BE2C (cell line): ENCODE measurements around the gene SLC26A8.

Experiments used
- DNase-seq: peaks from one replicate; pipeline ENCODE4 v3.0.0-alpha.2; 2020
- H3K27me3 ChIP-seq: fragments of 250-450 bp; sonication (Bioruptor Pico); 2 replicates; pipeline ENCODE4 v1.5.1; 2020; ENCODE audit warnings: mild to moderate bottlenecking
- H3K36me3 ChIP-seq: fragments of 250-450 bp; sonication (Bioruptor Pico); 2 replicates; pipeline ENCODE4 v1.5.1; 2020; ENCODE audit warnings: mild to moderate bottlenecking
- H3K4me1 ChIP-seq: fragments of 250-450 bp; sonication (Bioruptor Pico); 2 replicates; pipeline ENCODE4 v1.5.1; 2020
- H3K4me3 ChIP-seq: 2 replicates; pipeline ENCODE4 v1.5.1; 2011; ENCODE audit warnings: low read depth, low read length
- H3K9me3 ChIP-seq: fragments of 250-450 bp; sonication (Bioruptor Pico); 2 replicates; pipeline ENCODE4 v1.5.1; 2020
- TF ChIP-seq, protein P1 (sequence below): IDR thresholded peaks from 2 replicates; pipeline ENCODE4 v1.5.1; 2012; ENCODE audit warnings: mild to moderate bottlenecking, low read depth, low read length

Gene SLC26A8

DNA sequence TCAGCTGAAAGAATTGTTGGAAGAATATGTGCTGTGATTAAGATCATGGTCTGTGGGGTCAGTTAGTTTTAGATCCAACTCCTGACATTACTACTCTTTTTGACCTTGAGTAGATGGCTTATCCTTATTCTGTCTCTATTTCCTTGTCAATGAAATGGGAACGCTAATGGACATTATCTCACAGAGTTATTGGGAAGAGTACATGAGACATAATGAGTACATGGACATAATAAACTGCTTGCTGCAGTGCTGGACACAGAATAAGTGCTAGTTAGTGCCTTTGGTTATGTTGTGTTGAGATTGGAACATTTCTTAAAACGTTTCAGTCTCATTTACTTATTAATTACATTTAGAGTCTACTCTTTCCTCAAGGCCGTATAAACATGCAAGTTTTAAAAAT, 45.8 kb upstream of the SLC26A8 start:
- TF ChIP-seq, protein P1, sequence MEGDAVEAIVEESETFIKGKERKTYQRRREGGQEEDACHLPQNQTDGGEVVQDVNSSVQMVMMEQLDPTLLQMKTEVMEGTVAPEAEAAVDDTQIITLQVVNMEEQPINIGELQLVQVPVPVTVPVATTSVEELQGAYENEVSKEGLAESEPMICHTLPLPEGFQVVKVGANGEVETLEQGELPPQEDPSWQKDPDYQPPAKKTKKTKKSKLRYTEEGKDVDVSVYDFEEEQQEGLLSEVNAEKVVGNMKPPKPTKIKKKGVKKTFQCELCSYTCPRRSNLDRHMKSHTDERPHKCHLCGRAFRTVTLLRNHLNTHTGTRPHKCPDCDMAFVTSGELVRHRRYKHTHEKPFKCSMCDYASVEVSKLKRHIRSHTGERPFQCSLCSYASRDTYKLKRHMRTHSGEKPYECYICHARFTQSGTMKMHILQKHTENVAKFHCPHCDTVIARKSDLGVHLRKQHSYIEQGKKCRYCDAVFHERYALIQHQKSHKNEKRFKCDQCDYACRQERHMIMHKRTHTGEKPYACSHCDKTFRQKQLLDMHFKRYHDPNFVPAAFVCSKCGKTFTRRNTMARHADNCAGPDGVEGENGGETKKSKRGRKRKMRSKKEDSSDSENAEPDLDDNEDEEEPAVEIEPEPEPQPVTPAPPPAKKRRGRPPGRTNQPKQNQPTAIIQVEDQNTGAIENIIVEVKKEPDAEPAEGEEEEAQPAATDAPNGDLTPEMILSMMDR = no peak
- no peaks in the 10 kb centered on the region for H3K9me3 ChIP-seq
- no peak for DNase-seq
- H3K4me1 ChIP-seq = peaks cover 16% of the 10 kb centered on the region
- no peaks in the 10 kb centered on the region for H3K36me3 ChIP-seq
- no peak overlapping the region for H3K4me3 ChIP-seq
- no peaks in the 10 kb centered on the region for H3K27me3 ChIP-seq

DNA sequence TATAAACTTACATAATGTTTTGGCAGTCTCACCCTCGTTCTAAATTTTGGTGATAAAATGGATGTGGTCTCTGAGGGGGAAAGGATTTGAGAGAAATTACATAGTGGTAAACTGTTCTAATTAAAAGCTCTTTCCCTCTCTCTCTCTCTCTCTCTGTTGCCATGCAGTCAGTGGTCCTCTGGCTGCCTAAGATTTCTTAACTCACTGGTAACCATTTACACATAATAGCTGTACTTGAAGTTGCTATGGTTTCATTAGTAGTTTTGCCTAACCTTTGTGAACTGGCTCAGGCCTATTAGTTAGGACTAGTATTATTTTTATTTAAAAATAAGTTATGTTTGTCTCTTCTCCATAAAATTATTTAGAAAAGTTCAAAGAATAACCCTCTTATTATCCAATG, 45.1 kb upstream of the SLC26A8 start:
- H3K36me3 ChIP-seq = no peaks in the 10 kb centered on the region
- TF ChIP-seq, protein P1 = no peak
- H3K27me3 ChIP-seq = no peaks in the 10 kb centered on the region
- H3K4me3 ChIP-seq = no peak overlapping the region
- H3K9me3 ChIP-seq = no peaks in the 10 kb centered on the region
- peaks cover 16% of the 10 kb centered on the region for H3K4me1 ChIP-seq
- DNase-seq = no peak

DNA sequence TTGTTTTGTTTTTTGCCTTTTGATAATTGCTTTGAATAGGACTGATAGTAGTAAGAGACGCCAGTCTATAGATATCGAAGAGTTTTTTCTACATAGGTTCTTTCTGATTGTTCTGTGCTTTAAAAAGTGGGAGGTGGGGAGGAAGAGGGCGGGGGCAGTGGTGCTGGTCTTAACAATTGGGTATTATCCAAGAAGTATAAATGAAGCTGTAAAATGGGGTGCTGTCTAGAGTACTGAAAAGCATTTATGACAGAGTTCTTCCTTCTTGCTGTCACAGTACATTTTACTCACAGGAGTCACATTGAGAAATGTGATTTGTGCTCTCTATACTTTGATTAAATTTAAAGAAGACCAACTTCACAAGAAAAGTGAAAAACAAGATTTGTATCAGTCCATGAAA, 44.1 kb upstream of the SLC26A8 start:
- TF ChIP-seq, protein P1 = no peak
- Histone ChIP-seq H3K4me3 (no peak overlapping the region), H3K27me3 (no peaks in the 10 kb centered on the region), H3K36me3 (no peaks in the 10 kb centered on the region), H3K4me1 (peaks cover 16% of the 10 kb centered on the region), H3K9me3 (no peaks in the 10 kb centered on the region)
- no peak for DNase-seq

DNA sequence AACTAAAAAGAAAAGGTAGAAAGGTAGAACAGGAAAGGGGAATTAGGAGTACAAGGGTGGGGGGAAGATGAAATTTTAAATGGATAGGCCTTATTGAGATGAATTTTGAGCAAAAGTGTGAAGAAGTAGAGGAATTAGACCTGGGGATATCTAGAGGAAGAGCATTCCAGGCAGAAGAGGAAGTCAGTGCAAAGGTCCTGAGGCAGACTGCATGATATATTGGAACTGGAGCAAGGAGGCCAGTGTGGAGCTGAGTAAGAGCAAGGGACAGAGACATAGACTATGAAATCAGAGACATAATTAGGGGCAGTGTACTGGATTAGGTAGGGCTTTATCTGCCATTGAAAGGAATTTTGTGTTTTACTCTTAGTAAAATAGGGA, 43.6 kb upstream of the SLC26A8 start:
- DNase-seq = no peak
- peaks cover 1% of the 10 kb centered on the region for H3K36me3 ChIP-seq
- H3K9me3 ChIP-seq = no peaks in the 10 kb centered on the region
- H3K4me3 ChIP-seq = no peak overlapping the region
- TF ChIP-seq, protein P1 = no peak
- H3K4me1 ChIP-seq = peaks cover 16% of the 10 kb centered on the region
- H3K27me3 ChIP-seq = no peaks in the 10 kb centered on the region

DNA sequence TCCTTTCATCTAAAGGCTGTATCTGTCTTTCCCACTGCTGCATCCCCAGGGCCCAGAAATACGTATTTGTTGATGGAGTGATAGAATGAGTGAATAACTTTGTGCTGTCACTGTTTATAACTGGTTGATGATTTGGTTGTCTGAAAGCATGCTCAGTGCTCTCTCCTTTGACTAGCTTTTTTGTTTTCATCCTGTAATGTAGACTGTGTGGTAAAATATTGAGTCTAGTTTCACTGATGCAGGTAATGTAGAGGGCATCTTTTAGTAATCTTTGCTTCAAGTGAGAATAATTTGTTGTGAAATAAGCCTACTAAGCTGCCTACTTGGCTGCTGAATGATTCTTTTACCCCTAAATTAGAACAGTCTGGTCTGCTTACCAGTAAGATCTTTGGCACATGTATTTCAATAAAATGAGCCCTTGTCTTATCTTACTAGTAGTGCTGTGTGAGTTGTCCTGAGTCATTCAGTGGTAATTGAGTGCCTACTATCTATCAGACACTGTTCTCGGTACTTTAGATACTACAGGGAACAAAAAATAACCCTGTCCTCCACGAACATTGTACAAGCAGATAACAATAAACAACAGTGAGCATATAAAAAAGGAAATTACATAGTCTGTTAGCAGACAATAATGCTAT, 43.1 kb upstream of the SLC26A8 start:
- no peak for DNase-seq
- Histone ChIP-seq H3K9me3 (no peaks in the 10 kb centered on the region), H3K36me3 (peaks cover 4% of the 10 kb centered on the region), H3K4me1 (peaks cover 16% of the 10 kb centered on the region), H3K27me3 (no peaks in the 10 kb centered on the region), H3K4me3 (no peak overlapping the region)
- TF ChIP-seq, protein P1 = no peak

DNA sequence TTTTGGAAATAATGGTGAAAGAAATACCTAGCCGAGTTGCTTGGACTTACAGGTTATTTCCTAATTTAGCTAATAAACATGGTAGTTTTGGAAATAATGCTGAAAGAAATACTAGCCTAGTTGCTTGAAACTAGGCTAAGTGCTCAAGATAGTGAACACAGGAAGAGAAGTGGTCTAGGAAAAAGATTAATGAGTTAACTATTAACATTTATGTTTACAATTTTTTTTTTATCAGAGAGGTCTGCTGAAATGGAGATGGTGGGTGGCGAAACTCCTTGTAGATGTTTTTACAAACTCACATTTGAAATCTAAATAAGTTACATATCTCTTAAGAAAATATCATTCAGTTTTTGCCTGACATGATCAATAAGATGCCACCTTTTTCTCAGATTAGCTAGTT, 42.4 kb upstream of the SLC26A8 start:
- Histone ChIP-seq H3K27me3 (no peaks in the 10 kb centered on the region), H3K4me1 (peaks cover 16% of the 10 kb centered on the region), H3K36me3 (peaks cover 9% of the 10 kb centered on the region), H3K9me3 (no peaks in the 10 kb centered on the region), H3K4me3 (no peak overlapping the region)
- DNase-seq = no peak
- TF ChIP-seq, protein P1 = no peak
